ENCODE results near the gene TLN1.

Gene TLN1

GRCh38 chr9:35656348-35656747 is 75.6 kb downstream of the TLN1 start:
- Mint-ChIP-seq H3K4me3 (peak overlapping the region; percentile 4), H3K36me3 (ENCODE audit: low read depth) (peaks cover 29% of the 10 kb centered on the region), H3K27me3 (peaks cover 3% of the 10 kb centered on the region), H3K9me3 (no peaks in the 10 kb centered on the region), H3K27ac (no peak overlapping the region), H3K4me1 (ENCODE audit: low read depth) (peaks cover 66% of the 10 kb centered on the region)
- no peak for DNase-seq

- Mint-ChIP-seq H3K4me3 (no peak overlapping the region), H3K27me3 (peaks cover 3% of the 10 kb centered on the region), H3K4me1 (ENCODE audit: low read depth) (peaks cover 66% of the 10 kb centered on the region), H3K27ac (peak overlapping the region; percentile 14), H3K36me3 (ENCODE audit: low read depth) (peaks cover 8% of the 10 kb centered on the region), H3K9me3 (no peaks in the 10 kb centered on the region)
- no peak for DNase-seq
Measured at GRCh38 chr9:35653611-35654010, 78.4 kb downstream of the TLN1 start.

- no peak overlapping the region for H3K27ac Mint-ChIP-seq
- peaks cover 1% of the 10 kb centered on the region for H3K27me3 Mint-ChIP-seq
- no peak for DNase-seq
- H3K9me3 Mint-ChIP-seq = no peaks in the 10 kb centered on the region
- peaks cover 4% of the 10 kb centered on the region for H3K36me3 Mint-ChIP-seq (ENCODE audit: low read depth)
- no peak overlapping the region for H3K4me3 Mint-ChIP-seq
- peaks cover 72% of the 10 kb centered on the region for H3K4me1 Mint-ChIP-seq (ENCODE audit: low read depth)
Measured at GRCh38 chr9:35652829-35653209, 79.2 kb downstream of the TLN1 start.

GRCh38 chr9:35651956-35652828 is 79.8 kb downstream of the TLN1 start:
- Mint-ChIP-seq H3K4me3 (peak overlapping the region; percentile 85), H3K27ac (peak overlapping the region; percentile 63), H3K27me3 (no peaks in the 10 kb centered on the region), H3K36me3 (ENCODE audit: low read depth) (peaks cover 4% of the 10 kb centered on the region), H3K4me1 (ENCODE audit: low read depth) (peaks cover 72% of the 10 kb centered on the region), H3K9me3 (no peaks in the 10 kb centered on the region)
- DNase-seq = no peak

- Mint-ChIP-seq H3K4me3 (peak within 1 kb of the TSS; percentile 85), H3K9me3 (no peaks in the 10 kb centered on the region), H3K27ac (peak within 1 kb of the TSS; percentile 94), H3K4me1 (ENCODE audit: low read depth) (peaks cover 69% of the 10 kb centered on the region), H3K36me3 (ENCODE audit: low read depth) (peaks cover 11% of the 10 kb centered on the region), H3K27me3 (no peaks in the 10 kb centered on the region)
- peak; percentile 67 for DNase-seq
Measured at GRCh38 chr9:35650341-35651158, 81.4 kb downstream of the TLN1 start, which contains the start of gene SIT1. Gene SIT1, minus strand, starts transcription at chr9:35650931. Its CDS starts 78 bp downstream, at chr9:35650853.

- Mint-ChIP-seq H3K36me3 (ENCODE audit: low read depth) (peaks cover 11% of the 10 kb centered on the region), H3K4me1 (ENCODE audit: low read depth) (peaks cover 74% of the 10 kb centered on the region)
Measured at GRCh38 chr9:35649431-35650340, 82.3 kb downstream of the TLN1 start.

More at GRCh38 chr9:35649431-35650340, 82.3 kb downstream of the TLN1 start:
- DNase-seq = peak; percentile 75
- Mint-ChIP-seq H3K27me3 (no peaks in the 10 kb centered on the region), H3K9me3 (no peaks in the 10 kb centered on the region), H3K4me3 (peak overlapping the region; percentile 85), H3K27ac (peak overlapping the region; percentile 94)

Data from activated T-cell treated with anti-CD3 and anti-CD28 coated beads, Interleukin-2, amount 50 U/mL, for 24 hours (primary cell).